HG03378 (cell line): Measurements from ENCODE around the gene POLE.

Experiments used
- ATAC-seq: cut with Tn5 transposase; IDR thresholded peaks from one replicate; pipeline ENCODE4 v1.9.1; 2021; ENCODE audit warnings: mild to moderate bottlenecking, moderate library complexity; ENCODE audit not compliant: unreplicated experiment

POLE gene

GRCh38 chr12:132633901-132634300 is 53.2 kb downstream of the POLE start:
- no peak for ATAC-seq

- no peak for ATAC-seq
Measured at GRCh38 chr12:132633398-132633797, 53.7 kb downstream of the POLE start.

GRCh38 chr12:132632521-132633228 is 54.5 kb downstream of the POLE start:
- ATAC-seq, result no peak

- no peak for ATAC-seq
Measured at GRCh38 chr12:132631666-132632065, 55.5 kb downstream of the POLE start.

GRCh38 chr12:132630672-132631071 is 56.5 kb downstream of the POLE start:
- no peak for ATAC-seq

GRCh38 chr12:132629330-132629729 is 57.8 kb downstream of the POLE start:
- ATAC-seq, result no peak

- ATAC-seq, result no peak
Measured at GRCh38 chr12:132625731-132626430, 61.3 kb downstream of the POLE start.

- ATAC-seq, result no peak
Measured at GRCh38 chr12:132624910-132625630, 62.1 kb downstream of the POLE start.

- no peak for ATAC-seq
Measured at GRCh38 chr12:132624186-132624855, 62.8 kb downstream of the POLE start.

- no peak for ATAC-seq
Measured at GRCh38 chr12:132623072-132623869, 63.9 kb downstream of the POLE start.

- no peak for ATAC-seq
Measured at GRCh38 chr12:132622437-132623071, 64.6 kb downstream of the POLE start.

GRCh38 chr12:132621657-132622435 is 65.3 kb downstream of the POLE start:
- no peak for ATAC-seq

GRCh38 chr12:132620899-132621656 is 66.1 kb downstream of the POLE start:
- ATAC-seq, result no peak

- no peak for ATAC-seq
Measured at GRCh38 chr12:132620113-132620898, 66.8 kb downstream of the POLE start.

- ATAC-seq, result no peak
Measured at GRCh38 chr12:132619386-132620112, 67.6 kb downstream of the POLE start.

- ATAC-seq, result no peak
Measured at GRCh38 chr12:132619071-132619385, 68.1 kb downstream of the POLE start.

- no peak for ATAC-seq
Measured at GRCh38 chr12:132618683-132619043, 68.5 kb downstream of the POLE start, which contains the start of gene P2RX2. P2RX2 (plus strand) TSS chr12:132618776; CDS start chr12:132618817, 41 bp downstream.
